ENCODE measurements around the gene EXOC2.

The EXOC2 gene

DNA sequence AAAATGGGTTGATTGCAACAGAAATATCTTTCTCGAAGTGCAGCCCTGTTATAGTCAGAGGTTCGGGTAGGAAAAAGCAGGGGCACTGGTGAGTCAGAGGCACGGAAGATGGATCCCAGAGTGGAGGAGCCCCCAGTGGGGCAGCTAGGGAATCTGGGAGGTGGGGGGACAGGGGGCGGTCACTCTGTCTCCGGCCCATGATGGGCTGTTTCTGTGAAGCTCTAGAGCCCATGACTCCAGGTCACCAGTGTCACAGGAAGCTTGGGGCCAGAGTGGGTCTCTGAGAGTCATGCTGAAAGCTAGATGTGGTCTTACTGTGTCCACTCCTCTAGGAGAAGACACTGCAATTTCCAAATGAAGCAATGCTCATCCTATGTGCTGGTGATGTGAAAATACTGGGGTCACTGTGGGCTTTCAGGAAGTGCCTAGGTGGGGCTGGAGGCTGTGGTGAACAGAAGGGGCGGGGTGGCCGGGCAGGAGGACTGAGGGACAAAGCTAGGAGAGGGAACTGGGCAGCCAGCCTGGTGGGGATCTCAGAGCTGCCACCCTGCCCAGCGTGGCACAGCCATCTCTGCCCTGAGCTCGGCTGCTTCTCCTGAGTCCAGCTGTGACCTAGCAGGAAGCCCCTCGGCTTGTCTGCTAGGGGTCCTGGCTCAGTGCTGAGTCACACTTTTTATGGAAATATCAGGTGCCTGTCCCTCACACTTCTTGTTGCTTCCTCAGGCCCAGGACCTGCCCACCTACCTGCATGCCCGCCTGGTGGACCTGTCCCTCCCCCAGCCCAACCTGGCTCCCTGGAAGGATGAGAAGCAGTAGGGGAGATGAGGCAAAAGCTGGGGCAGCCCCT is 247.1 kb downstream of the EXOC2 start:
- no peak for DNase-seq (ENCODE audit: low spot score)

DNA sequence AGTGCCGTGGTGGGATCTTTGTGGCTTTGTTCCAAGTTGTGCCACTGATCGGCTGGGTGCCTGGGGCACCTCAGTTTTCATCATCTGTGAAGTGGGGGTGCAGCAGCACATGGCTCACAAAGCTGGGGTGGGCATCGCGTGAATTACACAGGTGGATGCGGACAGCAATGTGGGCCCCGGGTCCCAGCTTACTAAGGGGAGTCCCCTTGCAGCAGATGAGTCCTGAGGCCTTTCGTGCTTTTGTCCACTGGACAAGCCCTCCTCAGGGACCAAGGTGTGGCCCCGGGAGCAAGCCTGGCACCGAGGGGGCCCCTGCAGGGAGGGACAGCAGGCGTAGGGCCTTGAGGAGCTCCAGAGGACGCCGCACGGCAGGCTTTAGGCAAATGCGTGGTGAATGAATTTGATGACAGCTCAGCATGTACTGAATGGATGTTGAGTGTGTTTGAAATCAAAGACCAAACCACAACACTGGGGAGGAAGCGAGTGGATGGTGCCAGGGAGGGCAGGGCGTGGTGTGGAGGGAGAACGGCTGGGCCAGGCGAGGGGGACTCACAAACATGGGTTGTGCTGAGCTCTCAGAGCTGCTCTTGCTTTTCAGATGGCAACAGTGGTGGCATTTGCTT is 248.2 kb downstream of the EXOC2 start:
- DNase-seq (ENCODE audit: low spot score), result no peak

DNA sequence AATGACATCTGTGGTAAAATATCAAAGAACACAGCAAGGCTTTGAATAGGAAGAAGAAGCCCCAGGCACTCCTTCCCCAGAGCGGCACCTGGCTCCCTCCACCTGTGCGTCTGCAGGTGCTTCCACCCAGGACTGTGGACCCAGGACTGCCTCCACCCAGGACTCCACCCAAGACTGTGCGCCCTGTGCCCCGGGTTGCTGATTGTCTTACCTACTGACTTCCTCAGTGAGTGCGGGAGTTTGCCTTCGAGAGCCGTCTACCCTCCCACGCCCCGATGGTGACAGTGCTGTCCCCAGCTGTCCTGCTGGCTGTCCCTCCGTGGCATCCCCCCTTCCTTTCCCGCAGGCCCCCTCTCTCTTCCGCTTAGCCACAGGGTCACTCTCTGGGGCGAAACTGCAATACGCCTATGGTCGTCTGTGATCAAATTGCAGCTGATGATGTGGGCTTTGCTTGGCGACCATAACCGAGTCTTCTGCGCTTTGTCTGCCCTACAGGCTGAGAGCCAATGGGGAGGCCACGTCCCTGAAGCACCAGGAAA is 249.2 kb downstream of the EXOC2 start:
- DNase-seq (ENCODE audit: low spot score), result no peak

DNA sequence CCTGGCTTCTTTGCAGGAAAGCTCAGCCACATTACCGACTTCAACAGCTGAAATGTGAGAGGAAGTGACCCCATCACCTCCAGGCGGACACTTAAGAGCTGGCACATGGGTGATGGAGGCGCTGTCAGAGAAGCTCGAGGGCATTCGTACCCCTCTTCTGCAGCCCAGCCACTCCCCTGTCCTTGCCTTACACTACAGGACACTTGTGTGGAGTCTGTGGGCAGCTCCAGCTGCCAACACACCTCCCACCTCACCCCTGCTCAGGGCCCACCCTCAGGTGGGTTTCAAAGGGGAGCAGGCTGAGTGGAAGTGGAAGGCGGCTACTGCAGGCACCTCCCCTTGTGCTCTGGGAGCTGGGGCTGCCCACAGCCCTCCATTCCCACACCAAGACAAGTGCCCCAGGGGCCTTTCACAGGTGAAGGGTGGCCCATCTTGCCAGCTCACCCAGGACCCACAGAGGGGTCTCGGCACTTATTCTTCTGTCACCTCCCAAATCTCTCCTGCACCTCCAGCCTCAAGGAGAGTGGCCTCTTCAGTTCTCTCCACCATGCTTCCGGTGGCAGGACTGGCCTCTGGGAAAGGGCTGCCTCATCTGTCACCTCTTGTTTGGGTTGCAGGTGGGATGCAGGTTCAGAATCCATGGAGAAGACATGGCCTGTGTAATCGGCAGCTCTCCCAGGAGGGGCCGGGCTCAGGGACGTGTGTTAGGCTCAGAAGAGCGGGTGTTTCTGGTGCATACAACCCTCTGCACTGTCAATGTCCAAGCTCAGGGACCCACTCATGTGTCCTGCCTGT is 251.6 kb downstream of the EXOC2 start:
- DNase-seq (ENCODE audit: low spot score), result no peak

DNA sequence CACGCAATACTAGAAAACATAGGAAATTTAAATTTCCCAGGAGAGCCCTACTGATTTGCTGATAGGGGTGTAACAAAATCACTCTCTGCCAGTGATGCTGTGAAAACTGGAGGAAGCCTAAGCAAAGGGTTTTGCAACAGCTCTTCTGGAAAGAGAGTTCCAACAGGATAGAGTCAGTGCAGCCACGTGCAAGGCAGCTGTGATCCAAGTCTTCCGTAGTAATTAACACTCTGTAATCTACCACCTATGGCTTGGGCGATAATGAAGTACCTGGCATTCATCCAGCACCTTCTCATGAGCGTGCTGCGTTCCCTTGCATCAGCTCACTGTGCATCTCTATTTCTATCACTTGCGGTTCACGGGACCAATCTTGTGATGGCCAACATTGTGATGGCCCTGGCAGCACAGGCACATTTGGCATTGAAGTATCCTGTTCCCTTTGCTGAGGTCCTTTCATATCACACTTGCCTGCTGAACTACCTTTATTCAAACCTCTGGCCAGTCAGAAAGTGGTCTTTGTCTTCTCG is 253.2 kb downstream of the EXOC2 start:
- DNase-seq (ENCODE audit: low spot score), result no peak

DNA sequence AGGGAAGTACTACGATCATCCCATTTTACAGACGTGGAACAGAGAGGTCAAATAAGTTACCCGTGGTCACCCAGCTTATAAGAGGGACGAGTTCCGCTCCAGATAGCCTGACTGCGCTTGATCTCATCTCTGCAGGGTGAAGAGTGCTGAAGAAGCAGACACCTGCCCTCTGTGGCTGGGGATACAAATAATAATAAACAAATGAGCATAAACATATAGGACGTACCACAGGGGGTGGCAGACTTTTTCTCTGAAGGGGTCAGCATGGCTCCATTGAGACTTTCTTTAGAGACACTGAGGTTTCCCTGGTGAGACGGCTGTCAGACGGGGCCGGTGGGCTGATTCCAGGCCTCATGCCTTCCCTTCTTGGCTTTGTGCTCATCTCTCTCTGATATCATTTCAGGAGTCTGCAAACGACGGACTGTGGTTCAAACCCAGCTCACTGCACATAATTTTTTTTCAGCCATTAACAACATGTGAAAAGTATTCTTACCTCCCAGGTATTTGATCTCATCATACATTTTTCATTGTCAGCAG is 254.2 kb downstream of the EXOC2 start:
- no peak for DNase-seq (ENCODE audit: low spot score)

DNA sequence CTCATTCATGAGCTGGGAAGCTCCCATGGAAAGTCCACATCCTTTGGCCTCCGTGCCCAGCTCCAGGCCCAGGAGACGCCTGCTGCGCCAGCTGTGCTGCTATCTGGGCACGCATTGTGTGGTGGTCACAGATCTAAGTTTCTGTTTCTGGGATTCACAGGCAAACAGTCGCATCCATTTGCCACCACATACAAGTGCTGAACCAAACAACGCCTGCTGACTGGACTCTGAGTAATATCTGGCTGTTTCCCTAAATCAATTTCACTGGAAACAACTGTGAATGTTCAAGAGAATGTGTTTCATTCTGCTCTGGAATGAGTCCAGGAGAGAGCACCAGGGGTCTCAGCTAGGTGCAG is 255.9 kb downstream of the EXOC2 start:
- no peak for DNase-seq (ENCODE audit: low spot score)

DNA sequence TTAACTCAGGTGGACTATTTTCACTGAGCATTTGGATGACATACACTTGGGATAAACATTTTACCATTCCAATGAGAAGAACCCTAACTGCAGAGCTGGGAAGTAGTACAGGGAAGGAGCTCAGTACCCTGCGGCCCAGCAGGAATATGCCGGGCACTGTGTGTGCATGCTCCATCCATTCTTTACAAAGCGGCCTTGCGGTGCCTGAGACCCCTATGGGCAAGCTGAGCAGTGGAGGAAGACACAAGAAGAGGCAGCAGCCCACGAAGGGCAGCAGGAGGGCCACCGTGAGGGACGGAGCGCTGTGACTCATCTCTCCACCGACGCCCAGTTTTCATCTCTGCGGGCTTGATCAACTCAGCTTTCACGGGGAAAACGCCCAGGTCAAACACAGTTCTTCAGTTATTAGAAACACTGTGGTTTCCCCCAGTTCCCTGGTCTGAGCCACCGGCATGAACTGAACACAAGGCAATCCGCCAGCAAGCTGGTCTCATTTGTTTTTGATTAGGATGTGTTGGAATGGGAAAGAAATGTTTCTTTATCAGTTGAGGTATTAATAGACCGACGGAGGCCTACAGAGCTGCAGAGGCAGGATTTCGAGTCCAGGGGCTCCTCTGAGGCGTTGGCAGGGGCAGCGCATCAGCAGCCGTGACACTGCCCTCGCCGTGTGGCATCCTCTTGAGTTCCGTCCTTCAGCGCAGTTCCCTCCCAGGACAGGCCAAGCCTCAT is 256.5 kb downstream of the EXOC2 start:
- no peak for DNase-seq (ENCODE audit: low spot score)

DNA sequence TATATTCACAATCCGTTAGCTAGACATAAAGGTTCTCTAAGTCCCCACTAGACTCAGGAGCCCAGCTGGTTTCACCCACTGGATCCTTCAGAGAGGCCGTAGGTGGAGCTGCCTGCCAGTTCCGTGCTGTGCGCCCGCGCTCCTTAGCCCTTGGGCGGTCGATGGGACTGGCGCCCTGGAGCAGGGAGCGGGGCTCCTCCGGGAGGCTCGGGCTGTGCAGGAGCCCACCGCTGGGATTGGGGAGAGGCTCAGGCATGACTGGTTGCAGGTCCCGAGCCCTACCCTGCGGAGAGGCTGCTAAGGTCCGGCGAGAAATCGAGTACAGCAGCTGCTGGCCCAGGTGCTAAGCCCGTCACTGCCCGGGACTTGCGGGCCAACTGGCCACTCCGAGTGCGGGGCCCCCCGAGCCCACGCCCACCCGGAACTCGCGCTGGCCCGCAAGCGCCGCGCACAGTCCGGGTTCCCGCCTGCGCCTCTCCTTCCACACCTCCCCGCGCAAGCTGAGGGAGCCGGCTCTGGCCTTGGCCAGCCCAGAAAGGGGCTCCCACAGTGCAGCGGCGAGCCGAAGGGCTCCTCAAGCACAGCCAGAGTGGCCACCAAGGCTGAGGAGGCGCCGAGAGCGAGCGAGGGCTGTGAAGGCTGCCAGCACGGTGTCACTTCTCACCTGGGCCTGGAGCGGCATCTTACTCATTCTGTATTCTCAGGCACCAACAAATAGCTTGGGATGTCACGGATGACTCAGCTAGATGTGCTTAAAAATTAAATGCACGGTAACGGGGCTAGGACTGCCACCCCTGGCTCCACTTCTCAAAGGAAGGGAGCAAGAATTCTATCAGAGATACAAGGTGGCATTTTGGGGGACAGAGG is 257.3 kb downstream of the EXOC2 start:
- no peak for DNase-seq (ENCODE audit: low spot score)
